HG02678 (cell line): ENCODE data around the gene CPEB1.

Experiments used
- ATAC-seq: cut with Tn5 transposase; IDR thresholded peaks from one replicate; pipeline ENCODE4 v1.9.1; 2021; ENCODE audit warnings: mild to moderate bottlenecking, moderate library complexity; ENCODE audit not compliant: unreplicated experiment

CPEB1 gene

GRCh38 chr15:82595766-82596165 lies 51.4 kb downstream of the CPEB1 start:
- ATAC-seq, result no peak

- ATAC-seq, result no peak
Observed at GRCh38 chr15:82595203-82595602, 52.0 kb downstream of the CPEB1 start.

GRCh38 chr15:82587805-82588204 lies 59.4 kb downstream of the CPEB1 start:
- no peak for ATAC-seq

DNA sequence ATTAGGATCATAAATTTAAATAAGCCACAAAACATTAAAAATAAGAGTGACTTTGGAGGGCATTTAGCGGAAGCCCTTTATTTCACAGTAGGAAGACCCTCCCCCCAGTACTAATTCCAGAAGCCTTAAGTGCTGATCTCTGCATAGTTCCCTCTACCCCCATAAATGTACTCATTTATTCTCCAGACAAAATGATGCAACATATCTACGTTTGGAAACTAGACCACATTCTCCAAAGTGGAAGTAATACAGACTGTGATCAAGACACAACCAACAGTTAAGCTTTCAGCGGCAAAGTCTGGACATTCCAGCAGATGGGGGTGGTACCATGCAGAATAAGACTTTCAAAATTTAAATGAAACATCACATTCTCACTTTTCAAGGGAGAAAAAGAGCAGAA lies 62.1 kb downstream of the CPEB1 start:
- ATAC-seq, result no peak

DNA sequence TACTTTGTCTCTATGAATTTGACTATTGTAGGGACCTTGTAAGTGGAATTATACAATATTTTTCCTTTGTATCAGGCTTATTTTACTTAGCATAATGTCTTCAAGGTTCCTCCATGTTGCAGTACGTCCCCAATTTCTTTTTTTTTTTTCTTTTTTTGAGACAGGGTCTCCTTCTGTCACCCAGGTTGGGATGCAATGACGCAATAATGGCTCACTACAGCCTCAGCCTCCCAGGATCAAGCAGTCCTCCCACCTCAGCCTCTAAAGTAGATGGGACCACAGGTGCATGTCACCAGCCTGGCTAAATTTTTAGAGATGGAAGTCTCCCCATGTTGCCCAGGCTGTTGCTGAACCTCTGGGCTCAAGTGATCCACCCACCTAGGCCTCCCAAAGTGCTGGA lies 66.5 kb downstream of the CPEB1 start:
- no peak for ATAC-seq

- no peak for ATAC-seq
Observed at GRCh38 chr15:82575335-82575734, 71.8 kb downstream of the CPEB1 start.

- no peak for ATAC-seq
Observed at GRCh38 chr15:82572986-82573385, 74.2 kb downstream of the CPEB1 start.

DNA sequence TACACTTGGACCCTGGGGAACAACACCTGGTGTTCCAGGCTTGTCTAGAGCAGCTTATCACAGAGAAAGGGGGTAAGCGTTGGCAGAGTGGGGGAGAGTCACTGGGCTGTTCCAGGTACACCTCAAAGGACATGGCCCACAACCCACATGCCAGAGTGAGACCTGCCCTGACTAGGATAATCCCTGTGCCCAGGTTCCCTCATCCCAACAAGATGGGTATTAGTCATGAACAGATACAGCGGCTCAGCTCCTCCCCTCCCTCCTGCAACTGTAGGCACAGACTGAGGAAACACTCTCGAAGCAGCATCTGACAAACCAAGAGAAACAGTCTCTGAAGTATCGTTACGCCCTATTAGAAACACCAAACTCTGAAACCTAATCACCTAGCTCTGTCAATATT lies 74.9 kb downstream of the CPEB1 start:
- no peak for ATAC-seq

GRCh38 chr15:82571722-82572222 lies 75.4 kb downstream of the CPEB1 start:
- ATAC-seq, result no peak

DNA sequence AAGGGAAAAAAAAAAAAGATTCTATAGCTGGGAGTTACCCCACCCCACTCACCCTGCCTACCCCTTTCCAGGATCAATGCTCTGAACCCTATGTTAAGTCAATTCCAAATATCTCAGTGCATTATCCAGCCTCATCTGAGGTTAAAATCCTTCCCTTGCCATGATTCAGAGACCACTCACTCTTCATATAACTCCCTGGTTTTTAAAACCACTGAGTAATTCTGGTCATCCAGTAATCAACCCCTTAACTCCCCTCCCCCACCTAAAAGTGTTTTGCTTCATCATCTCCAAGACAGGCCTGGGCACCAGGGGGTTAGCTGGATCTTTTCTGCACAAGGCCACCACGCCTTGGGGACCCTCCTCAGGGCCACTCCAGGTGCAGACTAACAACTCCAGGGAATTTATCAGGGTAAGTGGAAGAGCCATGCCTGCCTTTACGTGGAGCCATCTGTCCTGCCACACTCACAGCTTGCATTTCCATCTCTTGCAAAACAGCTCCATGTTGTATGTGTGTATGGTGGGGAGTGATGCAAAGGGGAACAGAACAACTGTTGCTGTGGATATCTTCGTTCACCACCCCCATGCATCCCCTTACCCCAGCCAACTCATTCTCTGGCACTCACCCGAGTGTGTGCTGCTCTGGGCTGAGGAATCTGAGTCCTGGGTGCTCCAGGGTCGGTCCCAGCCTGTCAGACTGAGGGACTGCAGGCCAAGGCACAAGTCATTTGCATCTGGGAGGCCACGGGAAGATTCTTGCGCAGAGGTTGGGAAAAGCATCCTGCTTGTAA lies 76.2 kb downstream of the CPEB1 start:
- no peak for ATAC-seq

DNA sequence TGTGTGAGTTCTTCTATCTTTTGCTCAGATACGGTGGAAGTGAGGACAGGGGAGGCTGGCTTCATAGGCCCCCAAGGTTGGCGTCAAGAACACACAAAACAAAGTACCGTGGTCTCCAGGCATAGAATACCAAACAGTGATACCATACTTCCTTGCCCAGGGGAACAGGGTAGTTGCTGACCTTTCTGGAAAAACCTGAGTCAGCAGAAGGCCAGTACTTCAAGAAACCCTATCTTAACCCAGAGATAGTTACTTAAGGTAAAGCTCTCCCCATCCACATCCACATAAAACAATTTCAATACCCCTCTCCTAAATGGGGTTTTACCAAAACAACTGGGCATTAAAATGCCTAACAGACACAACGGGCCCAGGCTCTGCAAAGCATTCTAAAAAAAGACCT lies 77.3 kb downstream of the CPEB1 start:
- no peak for ATAC-seq

GRCh38 chr15:82568986-82569385 lies 78.2 kb downstream of the CPEB1 start:
- no peak for ATAC-seq

GRCh38 chr15:82567661-82568060 lies 79.5 kb downstream of the CPEB1 start:
- ATAC-seq, result no peak

DNA sequence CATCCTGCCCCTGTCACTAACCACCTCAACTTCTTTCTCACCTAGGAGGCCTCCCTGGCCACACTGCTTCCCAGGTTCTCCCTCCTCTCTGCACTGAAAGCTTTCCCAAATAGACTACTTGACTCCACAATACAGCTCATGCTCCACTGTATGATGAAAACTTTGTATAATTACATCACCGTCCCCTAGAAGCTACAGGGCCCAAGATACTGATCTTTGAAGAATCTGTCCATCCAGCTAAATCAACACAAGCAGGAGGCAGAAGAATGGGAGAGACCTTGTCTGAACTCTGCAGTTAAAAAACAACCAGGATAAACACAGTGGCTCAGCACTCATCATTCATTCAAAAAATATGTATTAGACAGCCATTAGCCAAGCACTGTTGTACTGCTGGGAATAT lies 80.5 kb downstream of the CPEB1 start:
- ATAC-seq, result no peak

DNA sequence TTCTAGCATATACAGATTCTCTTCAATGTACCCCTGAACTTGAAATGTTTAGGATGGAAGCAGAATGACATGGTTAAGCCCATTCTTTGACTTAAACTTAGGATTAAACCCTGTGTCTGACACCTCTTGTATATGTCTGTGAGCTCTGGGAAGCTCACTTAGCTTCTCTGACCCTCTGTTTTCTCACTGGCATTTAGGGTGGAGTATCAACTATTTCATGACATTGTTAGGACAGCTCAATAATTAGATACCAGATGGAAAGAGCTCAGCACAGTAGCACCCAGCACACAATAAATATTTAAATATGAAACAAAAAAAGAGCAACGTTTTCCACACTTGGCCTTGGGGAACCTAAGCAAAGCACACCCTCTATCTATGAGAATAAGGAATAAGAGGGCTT lies 88.7 kb downstream of the CPEB1 start:
- ATAC-seq, result no peak

DNA sequence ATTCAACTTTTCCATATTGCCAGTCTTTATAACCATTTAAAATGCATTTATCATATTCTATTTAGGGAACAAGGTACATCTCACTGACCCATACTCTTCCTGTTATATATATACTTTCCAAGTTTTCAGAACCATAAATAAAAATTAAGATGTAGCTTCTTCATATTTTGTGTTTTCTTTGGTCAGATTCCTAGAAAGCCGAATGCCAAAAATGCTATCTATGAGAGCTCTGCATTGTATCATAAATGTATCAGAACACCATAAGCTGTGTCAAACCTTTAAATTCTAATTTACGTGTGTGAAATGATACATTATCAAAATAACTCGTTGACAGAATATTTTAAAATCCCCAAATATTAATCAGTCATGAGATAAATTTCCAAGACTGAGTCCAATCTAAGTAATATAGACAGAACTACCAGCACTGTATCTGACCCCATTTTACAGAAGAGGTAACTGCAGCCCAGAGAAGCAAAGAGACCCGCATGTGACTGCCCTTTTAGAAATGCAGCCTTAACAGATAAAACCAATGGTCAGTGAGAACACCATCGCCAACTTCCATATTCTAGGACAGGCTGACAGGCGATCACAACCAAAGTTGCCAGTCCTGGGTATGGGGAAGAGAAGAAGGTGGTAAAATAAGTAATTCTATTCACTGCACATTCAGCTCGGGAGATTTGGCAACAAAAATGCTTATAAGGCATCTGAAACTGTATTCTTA lies 90.7 kb downstream of the CPEB1 start:
- no peak for ATAC-seq

DNA sequence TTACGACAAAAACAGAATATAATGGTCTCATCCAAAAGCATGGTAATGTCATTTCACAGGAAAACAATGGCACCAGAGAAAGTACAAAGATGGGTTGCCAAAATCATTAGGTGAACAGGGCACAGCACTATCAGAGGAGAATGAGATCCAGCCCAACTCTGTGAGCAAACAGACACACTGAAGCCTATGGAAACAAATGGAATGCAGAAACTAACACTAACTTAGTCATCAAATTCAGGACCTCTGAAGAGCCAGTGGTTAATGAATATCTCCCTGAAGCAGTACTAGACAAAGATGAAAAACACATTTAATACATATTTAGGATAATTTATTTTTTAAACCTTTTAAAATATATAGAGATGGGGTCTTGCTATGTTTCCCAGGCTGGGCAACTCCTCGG lies 92.3 kb downstream of the CPEB1 start:
- ATAC-seq, result no peak

- ATAC-seq, result no peak
Observed at GRCh38 chr15:82554351-82554750, 92.8 kb downstream of the CPEB1 start.

DNA sequence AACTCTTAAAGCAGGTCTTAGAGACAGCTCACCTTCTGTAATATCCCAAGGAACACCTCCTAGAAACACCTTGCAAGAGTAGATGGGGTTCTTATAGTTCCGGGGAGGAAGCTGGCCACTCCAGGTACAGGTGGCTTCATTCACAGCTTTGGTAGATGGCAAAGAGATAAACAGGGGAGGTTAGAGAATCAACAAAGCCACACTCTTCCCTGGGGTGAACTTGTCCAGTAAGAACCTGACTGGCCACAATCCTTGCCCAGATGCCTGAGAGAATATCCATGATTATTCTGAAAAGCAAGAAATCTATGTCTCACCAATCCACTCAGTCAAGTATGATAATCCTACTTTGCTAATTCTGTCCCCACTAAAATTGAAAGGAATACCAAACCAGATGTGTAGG lies 93.3 kb downstream of the CPEB1 start:
- ATAC-seq, result no peak

DNA sequence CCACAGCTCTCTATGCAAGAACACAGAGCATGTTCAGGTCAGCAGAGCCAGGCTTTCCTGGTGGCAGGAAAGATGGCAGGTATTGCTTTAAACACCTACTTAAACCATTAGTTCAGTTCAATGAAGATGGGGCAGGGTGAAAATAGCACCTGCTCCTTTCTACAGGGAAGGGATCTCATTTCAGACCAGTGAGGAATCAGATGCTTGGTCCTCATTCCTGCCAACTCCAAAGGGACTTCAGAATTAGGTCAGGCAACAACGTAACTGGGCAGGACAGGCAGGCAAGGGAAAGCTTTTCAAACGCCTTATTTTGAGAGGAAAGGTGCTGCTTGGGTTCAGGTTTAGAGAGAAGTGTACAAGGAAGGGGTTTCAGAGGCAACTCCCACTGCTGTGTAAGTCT lies 94.3 kb downstream of the CPEB1 start:
- ATAC-seq, result no peak

GRCh38 chr15:82551646-82552247 lies 95.4 kb downstream of the CPEB1 start:
- ATAC-seq, result peak; percentile 44

DNA sequence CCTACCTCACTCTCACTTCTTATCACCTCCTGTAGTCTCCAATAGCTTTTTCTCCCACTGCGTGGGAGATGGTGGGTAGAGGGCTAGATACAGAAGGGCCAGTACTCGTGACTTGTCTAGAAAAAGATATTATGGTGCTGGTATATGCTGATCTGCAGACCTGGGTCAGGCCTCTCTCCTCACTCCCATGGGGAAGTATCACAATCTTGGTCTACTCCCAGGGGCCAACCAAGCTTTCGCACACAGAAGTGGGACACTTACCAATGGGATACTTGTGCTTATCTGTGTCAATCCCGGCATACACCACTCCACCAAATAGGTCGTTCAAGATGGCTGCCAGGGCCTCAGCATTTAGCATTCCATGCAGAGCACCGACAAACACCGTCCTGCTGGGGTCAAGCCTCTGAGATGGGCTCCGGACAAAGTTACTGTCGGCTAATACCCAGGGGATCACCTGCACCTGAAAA lies 97.9 kb downstream of the CPEB1 start:
- no peak for ATAC-seq
